PC-3 (cell line): ENCODE measurements around the gene GPR32. TPM values are rescaled to one million over a fixed set of nuclear protein-coding genes. Genes with fewer than 3 reads are reported as not detected.

Source experiments
- ATAC-seq: fragments of 200-7000 bp; cut with Tn5 transposase; 2 replicates; pipeline ENCODE4 v1.9.1; 2020; ENCODE audit warnings: mild to moderate bottlenecking, moderate library complexity
- BruUV-seq: library from RNA; stranded (reverse); fragments of 400-500 nt; replicated peaks from 2 replicates; lab custom pipeline; 2021; lab: Mats Ljungman, UMichigan
- CTCF ChIA-PET: fragments of 300-600 bp; sonication (Branson Sonifier 250); formaldehyde crosslinking; loops from one replicate; lab custom pipeline; 2022; ENCODE audit warnings: antibody characterized with exemption; lab: Charles Lee
- POLR2A ChIA-PET: fragments of 300-600 bp; sonication (Branson Sonifier 250); formaldehyde crosslinking; loops from one replicate; lab custom pipeline; 2022; ENCODE audit warnings: antibody characterized with exemption; ENCODE audit not compliant: unreplicated experiment; lab: Charles Lee
- DNase-seq: peaks from one replicate; pipeline ENCODE4 v3.0.0-alpha.2; 2015
- H2AFZ ChIP-seq: fragments of 300-600 bp; sonication (generic); 2 replicates; pipeline ENCODE4 v1.6.0; 2016; ENCODE audit warnings: antibody characterized with exemption, low read length
- H3F3A ChIP-seq: fragments of 300-600 bp; sonication (generic); one replicate; pipeline ENCODE4 v1.6.0; 2017; ENCODE audit warnings: antibody characterized with exemption, low read length, control low read depth, mild to moderate bottlenecking; ENCODE audit not compliant: unreplicated experiment
- H3K27ac ChIP-seq: fragments of 300-600 bp; sonication (generic); 2 replicates; pipeline ENCODE4 v1.5.1; 2016; ENCODE audit warnings: mild to moderate bottlenecking, low read length
- H3K27me3 ChIP-seq: fragments of 300-600 bp; sonication (generic); 2 replicates; pipeline ENCODE4 v1.6.1; 2016; ENCODE audit warnings: low read length, mixed read lengths
- H3K36me3 ChIP-seq: fragments of 300-600 bp; sonication (generic); 2 replicates; pipeline ENCODE4 v1.6.1; 2016; ENCODE audit warnings: low read depth, mixed run types, low read length, mixed read lengths
- H3K4me1 ChIP-seq: fragments of 300-600 bp; sonication (generic); 2 replicates; pipeline ENCODE4 v1.5.1; 2016; ENCODE audit warnings: low read length; ENCODE audit not compliant: insufficient read depth
- H3K4me2 ChIP-seq: fragments of 300-600 bp; sonication (generic); 2 replicates; pipeline ENCODE4 v1.6.0; 2016; ENCODE audit warnings: low read length
- H3K4me3 ChIP-seq: fragments of 300-600 bp; sonication (generic); 2 replicates; pipeline ENCODE4 v1.5.1; 2016; ENCODE audit warnings: mild to moderate bottlenecking, low read length, mixed read lengths
- H3K79me2 ChIP-seq: fragments of 300-600 bp; sonication (generic); 2 replicates; pipeline ENCODE4 v1.6.1; 2017; ENCODE audit warnings: low read length, mixed read lengths
- H3K9ac ChIP-seq: fragments of 300-600 bp; sonication (generic); 2 replicates; pipeline ENCODE4 v1.6.0; 2016; ENCODE audit warnings: mild to moderate bottlenecking, low read length
- H3K9me2 ChIP-seq: fragments of 300-600 bp; sonication (generic); replicated peaks from 2 replicates; pipeline ENCODE4 v1.6.1; 2016; ENCODE audit warnings: mixed run types, low read length, mixed read lengths
- H3K9me3 ChIP-seq: fragments of 300-600 bp; sonication (generic); 2 replicates; pipeline ENCODE4 v1.6.1; 2016; ENCODE audit warnings: low read length, mixed read lengths
- H4K20me1 ChIP-seq: fragments of 300-600 bp; sonication (generic); 2 replicates; pipeline ENCODE4 v1.6.1; 2016; ENCODE audit warnings: low read length, mixed read lengths
- CTCF ChIP-seq: fragments of 300-600 bp; sonication (generic); conservative IDR thresholded peaks from 2 replicates; pipeline ENCODE4 v1.5.1; 2017; ENCODE audit warnings: antibody characterized with exemption, low read depth, mild to moderate bottlenecking, low read length
- EZH2 ChIP-seq: fragments of 300-600 bp; sonication (generic); IDR thresholded peaks from one replicate; pipeline ENCODE4 v1.6.1; 2017; ENCODE audit warnings: antibody characterized with exemption, mild to moderate bottlenecking, low read length; ENCODE audit not compliant: unreplicated experiment
- EZH2phosphoT487 ChIP-seq: fragments of 300-600 bp; sonication (generic); IDR thresholded peaks from 2 replicates; pipeline ENCODE4 v1.6.1; 2018; ENCODE audit warnings: mild to moderate bottlenecking, antibody characterized with exemption, low read length, borderline replicate concordance
- intact Hi-C: fragments of 100-400 bp; cut with micrococcal nuclease; formaldehyde crosslinking; loops from 2 replicates; pipeline ENCODE4 v1.9.0; 2023
- total RNA-seq: library from RNA; depleted of rRNA; stranded (reverse); fragments of >200 nt; gene quantifications from 2 replicates; pipeline ENCODE4 v1.2.3, GENCODE V29; 2014

The GPR32 gene
- total RNA-seq, 1 experiment from 2014 or later = not detected

GRCh38 chr19:50812474-50812873, 42.2 kb downstream of the GPR32 start:
- ChIA-PET POLR2A (no interaction called here), CTCF (no interaction called here)
- Histone ChIP-seq H3K27ac (no peak overlapping the region), H3F3A (no peaks in the 10 kb centered on the region), H3K4me1 (no peaks in the 10 kb centered on the region), H4K20me1 (no peaks in the 10 kb centered on the region), H2AFZ (no peak overlapping the region), H3K9me2 (no peaks in the 10 kb centered on the region), H3K9ac (no peak overlapping the region), H3K9me3 (no peaks in the 10 kb centered on the region), H3K79me2 (no peaks in the 10 kb centered on the region), H3K27me3 (peaks cover 10% of the 10 kb centered on the region; the same call in 1 of the 2 replicates), H3K4me3 (no peak overlapping the region), H3K36me3 (no peaks in the 10 kb centered on the region), H3K4me2 (no peak overlapping the region)
- DNase-seq (no peak), ATAC-seq (no peak)
- TF ChIP-seq EZH2phosphoT487 (no peak), CTCF (no peak), EZH2 (no peak)
- BruUV-seq = no TSS peak
- intact Hi-C loops = no loop called here

GRCh38 chr19:50814883-50815282, 44.6 kb downstream of the GPR32 start:
- no peak for ATAC-seq
- no peaks in the 10 kb centered on the region for H3K79me2 ChIP-seq
- H2AFZ ChIP-seq = no peak overlapping the region
- intact Hi-C loops = no loop called here
- H3K36me3 ChIP-seq = no peaks in the 10 kb centered on the region
- H3K9me2 ChIP-seq = no peaks in the 10 kb centered on the region
- no peak overlapping the region for H3K4me3 ChIP-seq
- no peaks in the 10 kb centered on the region for H4K20me1 ChIP-seq
- no peaks in the 10 kb centered on the region for H3K4me1 ChIP-seq
- POLR2A ChIA-PET = no interaction called here
- BruUV-seq = no TSS peak
- H3K4me2 ChIP-seq = no peak overlapping the region
- H3K27ac ChIP-seq = no peak overlapping the region
- no peak overlapping the region for H3K9ac ChIP-seq
- peaks cover 32% of the 10 kb centered on the region for H3K27me3 ChIP-seq
- no peaks in the 10 kb centered on the region for H3F3A ChIP-seq
- TF ChIP-seq EZH2 = no peak
- no peak for TF ChIP-seq EZH2phosphoT487
- no peak for TF ChIP-seq CTCF
- CTCF ChIA-PET = no interaction called here
- DNase-seq = no peak
- H3K9me3 ChIP-seq = no peaks in the 10 kb centered on the region

GRCh38 chr19:50815439-50815838, 45.2 kb downstream of the GPR32 start:
- Histone ChIP-seq H3F3A (no peaks in the 10 kb centered on the region), H3K4me1 (no peaks in the 10 kb centered on the region), H3K27ac (no peak overlapping the region), H3K27me3 (peaks cover 38% of the 10 kb centered on the region), H3K4me2 (no peak overlapping the region), H3K4me3 (no peak overlapping the region), H2AFZ (no peak overlapping the region), H3K9me2 (no peaks in the 10 kb centered on the region), H4K20me1 (no peaks in the 10 kb centered on the region), H3K79me2 (no peaks in the 10 kb centered on the region), H3K36me3 (no peaks in the 10 kb centered on the region), H3K9ac (no peak overlapping the region), H3K9me3 (no peaks in the 10 kb centered on the region)
- DNase-seq = no peak
- BruUV-seq = no TSS peak
- POLR2A ChIA-PET = no interaction called here
- CTCF ChIA-PET = no interaction called here
- TF ChIP-seq EZH2 (no peak), EZH2phosphoT487 (no peak), CTCF (no peak)
- ATAC-seq = no peak
- intact Hi-C loops = no loop called here
